Dermis blood vessel endothelial cell (primary cell): ENCODE measurements around the gene OR10V1. TPM values are rescaled to one million over a fixed set of nuclear protein-coding genes. Genes with fewer than 3 reads are reported as not detected.
"Not testable (repeated sequence)": the region's sequence is repeated elsewhere in the genome, so short reads cannot be mapped to it uniquely, and the experiment has no call there.

ENCODE experiments used
- DNase-seq: peaks from one replicate; pipeline ENCODE4 v3.0.0; 2010
- total RNA-seq: library from RNA; depleted of rRNA; stranded (reverse); fragments of >200 nt; gene quantifications from 2 replicates; pipeline ENCODE4 v1.2.3, GENCODE V29; 2014

OR10V1 gene
- total RNA-seq, 1 donor from 2014 or later, result not detected

DNA sequence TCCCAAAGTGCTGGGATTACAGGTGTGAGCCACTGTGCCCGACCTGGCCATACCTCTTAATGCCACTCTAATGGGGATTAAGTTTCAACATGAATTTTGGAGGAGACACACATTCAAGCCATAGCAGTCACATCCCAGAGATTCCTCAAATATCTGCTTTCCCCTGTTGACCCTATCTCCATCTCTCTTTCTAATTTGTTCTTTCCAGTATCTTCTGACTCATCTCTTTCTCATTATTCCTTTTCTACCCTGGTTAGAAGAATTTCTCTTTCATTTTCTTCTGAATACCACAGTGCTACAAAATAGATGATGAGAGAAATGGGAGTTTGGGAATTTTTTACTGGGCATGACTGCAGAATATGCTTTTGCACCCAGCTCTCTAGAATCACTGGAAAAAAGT is 5.1 kb downstream of the OR10V1 start:
- DNase-seq, result no peak

DNA sequence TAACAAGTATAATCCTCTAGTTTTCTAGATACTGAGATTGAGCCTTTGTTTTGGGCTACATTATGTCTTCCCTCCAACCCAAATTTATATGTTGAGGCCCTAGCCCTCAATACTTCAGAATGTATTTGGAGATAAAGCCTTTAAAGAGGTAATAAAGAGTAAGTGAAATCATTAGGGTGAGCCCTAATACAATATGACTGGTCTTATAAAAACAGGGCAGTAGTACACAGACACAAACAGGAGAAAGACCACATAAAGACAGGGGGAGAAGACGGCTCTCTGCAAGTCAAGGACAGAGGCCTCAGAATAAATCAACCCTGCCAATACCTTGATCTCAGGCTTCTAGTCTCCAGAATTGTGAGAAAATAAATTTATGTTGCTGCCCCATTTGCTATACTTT is 6.3 kb downstream of the OR10V1 start:
- DNase-seq, result no peak

DNA sequence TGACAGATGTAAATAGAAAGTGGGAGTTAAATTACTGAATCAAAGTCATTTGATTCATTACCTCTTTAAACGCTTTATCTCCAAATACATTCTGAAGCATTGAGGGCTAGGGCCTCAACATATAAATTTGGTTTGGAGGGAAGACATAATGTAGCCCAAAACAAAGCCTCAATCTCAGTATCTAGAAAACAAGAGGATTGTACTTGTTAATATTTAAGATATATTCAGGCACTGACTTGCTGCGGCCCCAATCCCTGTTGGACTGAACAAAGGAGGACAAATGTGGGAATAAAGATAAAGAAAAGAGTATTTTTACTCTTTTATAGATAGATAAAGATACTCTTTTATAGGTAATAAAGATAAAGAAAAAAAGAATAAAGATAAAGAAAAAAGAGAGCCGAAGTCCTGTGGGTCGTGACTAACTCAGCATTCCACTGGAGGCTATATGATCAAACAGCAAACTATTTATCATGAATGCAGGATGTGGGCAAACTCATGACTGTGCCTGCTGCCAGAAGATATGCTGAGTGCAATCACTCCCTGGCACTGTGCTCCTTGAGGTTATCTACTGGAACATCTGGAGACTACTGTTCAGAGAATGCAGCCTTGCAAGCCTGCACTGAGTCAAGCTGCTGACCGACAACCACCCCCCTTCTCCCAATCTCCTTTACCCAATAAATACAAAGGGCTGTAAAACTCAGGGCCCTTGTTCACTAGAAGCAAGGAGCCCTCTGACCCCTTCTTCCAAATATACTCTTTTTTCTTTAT is 6.9 kb downstream of the OR10V1 start:
- DNase-seq, result peak; percentile 78

DNA sequence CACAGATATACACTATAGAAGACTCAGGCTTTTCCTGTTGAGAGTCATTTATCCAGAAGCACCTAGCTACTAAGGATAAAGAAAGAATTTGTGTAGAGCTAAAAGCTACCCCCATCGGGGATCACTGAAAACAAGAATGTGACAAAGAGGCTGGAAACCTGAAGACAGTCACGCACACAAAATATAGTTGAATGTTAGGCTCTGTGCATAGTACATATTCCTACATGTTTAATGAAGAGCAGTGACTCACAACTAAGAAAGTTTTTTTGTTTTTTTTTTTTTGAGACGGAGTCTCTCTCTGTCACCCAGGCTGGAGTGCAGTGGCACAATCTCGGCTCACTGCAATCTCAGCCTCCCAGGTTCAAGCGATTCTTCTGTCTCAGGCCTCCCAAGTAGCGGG is 8.4 kb downstream of the OR10V1 start:
- DNase-seq, result no peak

DNA sequence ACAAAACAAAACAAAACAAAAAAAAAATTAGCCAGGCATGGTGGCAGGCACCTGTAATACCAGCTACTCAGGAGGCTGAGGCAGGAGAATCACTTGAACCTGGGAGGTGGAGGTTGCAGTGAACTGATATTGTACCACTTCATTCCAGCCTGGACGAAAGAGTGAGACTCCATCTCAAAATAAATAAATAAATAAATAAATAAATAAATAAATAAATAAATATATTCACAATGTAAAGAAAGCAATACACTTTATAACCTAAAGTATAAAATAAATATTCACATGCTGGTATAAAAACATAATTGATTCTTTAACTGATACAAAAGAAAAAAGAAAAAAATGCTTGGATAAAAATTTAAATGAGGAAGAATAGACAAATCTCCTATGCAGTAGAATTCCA is 10.1 kb downstream of the OR10V1 start:
- not testable (repeated sequence) for DNase-seq

DNA sequence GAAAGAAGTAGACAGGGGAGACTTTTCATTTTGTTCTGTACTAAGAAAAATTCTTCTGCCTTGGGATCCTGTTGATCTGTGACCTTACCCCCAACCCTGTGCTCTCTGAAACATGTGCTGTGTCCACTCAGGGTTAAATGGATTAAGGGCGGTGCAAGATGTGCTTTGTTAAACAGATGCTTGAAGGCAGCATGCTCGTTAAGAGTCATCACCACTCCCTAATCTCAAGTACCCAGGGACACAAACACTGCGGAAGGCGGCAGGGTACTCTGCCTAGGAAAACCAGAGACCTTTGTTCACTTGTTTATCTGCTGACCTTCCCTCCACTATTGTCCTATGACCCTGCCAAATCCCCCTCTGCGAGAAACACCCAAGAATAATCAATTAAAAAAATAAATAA is 13.5 kb downstream of the OR10V1 start:
- DNase-seq, result not testable (repeated sequence)

DNA sequence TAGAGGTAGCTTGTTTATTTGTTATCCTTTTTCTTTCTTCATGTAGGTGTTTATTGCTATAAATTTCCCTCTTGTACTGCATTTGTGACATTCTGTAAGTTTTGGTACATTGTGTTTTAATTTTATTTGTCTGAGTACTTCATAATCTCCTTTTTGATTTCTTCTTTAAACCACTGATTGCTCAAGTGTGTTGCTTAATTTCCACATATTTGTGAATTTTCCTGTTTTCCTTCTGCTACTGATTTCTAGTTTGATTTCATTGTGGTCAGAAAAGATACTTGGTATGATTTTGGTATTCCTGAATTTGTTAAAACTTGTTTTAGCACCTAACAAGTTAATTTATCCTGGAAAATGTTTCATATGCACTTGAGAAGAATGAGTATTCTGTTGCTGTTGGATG is 15.1 kb downstream of the OR10V1 start:
- no peak for DNase-seq

DNA sequence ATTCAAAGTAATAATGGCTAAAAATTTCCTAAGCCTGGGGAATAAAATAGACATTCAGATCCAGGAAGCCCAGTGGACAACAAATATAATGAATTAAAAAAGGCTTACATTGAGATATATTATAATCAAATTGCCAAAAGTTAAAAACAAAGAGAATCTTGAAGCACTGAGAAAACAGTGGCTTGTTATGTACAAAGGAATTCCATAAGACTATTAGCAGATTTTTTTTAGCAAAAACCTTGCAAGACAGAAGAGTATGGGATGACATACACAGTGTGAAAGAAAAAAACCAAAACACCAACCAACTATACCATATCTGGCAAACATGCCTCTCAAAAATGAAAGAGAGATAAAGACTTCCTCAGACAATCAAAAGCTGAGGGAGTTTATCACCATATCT is 20.7 kb downstream of the OR10V1 start:
- DNase-seq, result no peak

DNA sequence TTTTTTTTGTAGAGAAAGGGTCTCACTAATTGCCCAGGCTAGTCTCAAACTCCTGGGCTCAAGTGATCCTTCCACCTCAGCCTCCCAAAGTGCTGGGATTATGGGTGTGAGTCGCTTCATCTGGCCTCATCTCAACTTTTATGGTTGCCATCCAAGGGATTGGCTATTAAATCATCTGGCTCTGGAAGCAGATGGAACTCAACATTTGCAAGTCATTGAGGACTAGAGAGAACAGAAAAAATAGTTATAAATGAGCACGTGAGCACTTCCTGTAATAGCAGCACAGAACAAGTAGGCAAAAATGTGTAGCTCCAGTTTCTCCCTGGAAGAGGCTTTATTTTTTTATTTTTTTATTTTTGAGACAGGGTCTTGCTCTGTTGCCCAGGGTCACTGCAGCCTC is 22.5 kb downstream of the OR10V1 start:
- no peak for DNase-seq

DNA sequence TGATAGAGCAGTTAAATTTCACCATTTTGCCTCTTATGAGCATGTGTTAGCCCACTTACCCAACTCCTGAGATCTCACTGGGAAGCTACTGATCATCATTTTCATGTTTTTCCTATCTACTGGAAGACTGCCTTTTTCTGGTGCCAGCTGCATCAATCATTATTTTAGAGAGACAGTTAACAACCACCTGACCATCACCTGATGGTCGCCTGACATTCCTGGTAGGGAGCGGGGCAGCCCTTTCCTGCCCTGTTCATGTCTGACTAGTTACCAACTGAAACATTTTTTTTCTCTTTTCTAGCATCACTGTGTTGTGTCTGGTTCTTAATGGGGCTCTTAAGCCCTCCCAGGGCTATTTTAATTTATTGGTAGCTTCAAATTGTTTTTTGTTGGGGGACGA is 24.6 kb downstream of the OR10V1 start:
- no peak for DNase-seq

DNA sequence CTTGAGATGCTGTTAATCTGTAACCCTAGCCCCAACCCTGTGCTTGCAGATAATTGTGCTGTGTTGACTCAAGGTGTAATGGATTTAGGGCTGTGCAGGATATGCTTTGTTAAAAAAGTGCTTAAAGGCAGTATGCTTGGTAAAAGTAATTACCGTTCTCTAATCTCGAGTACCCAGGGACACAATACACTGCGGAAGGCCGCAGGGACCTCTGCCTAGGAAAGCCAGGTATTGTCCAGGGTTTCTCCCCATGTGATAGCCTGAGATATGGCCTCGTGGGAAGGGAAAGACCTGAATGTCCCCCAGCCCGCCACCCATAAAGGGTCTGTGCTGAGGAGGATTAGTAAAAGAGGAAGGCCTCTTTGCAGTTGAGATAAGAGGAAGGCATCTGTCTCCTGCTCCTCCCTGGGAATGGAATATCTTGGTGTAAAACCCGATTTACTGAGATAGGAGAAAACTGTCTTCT is 32.4 kb downstream of the OR10V1 start:
- DNase-seq, result not testable (repeated sequence)

DNA sequence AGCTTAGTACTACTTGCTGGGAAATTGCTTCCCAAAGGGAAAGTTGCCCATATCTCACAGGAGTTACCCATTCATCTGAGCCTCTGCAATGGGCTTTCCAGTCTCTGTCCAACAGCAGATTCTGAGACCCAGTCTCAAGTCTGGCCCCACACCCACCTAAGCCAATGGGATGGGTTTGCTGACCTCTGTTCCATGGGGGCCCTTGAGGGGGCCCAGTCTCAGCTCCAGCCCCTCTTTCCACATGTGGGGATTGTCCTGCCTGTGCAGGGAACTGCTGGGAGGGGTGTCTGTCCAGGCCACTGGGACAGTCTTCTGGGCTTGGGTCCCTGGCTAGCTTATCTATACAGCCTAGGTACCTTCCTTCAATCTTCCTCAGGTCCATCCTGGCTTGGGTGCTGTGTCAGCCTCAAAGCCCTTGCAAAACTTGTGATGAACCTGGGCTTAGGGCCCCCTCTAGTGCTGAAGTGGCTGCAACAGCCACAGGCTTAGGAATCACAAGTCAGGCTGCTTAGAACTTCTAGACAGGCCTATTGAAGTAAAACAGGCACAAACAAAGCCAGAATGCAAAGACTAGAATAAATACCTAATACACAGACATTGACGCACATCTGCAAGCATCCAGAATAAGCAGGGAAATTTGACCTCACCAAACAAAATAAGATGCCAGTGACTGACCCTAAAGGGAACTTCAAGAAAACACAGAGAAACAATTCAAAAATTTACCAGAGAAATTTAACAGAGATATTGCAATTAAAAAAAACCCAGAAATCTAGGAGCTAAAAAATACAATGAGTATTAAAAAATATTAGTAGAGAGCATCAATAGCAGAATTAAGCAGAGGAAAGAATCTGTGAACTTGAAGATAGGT is 33.1 kb downstream of the OR10V1 start:
- DNase-seq, result peak; percentile 86

DNA sequence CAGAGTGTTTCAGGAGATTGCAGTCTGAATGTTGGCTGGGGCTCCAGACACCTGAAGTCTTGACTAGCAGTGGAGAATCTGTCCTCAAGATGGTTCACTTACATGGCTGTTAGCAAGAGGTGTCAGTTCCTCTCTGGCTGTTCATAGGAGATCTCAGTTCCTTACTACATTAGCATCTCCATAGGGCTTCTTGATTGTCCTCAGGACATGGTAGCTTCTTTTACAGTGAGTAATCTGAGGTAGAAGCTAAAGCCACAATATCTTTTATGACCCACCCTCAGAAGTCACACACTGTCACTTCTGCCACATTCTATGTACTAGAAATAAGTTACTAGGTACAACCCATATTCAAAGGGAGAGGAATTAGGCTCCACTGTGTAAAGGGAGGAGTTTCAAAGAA is 34.3 kb downstream of the OR10V1 start:
- no peak for DNase-seq

DNA sequence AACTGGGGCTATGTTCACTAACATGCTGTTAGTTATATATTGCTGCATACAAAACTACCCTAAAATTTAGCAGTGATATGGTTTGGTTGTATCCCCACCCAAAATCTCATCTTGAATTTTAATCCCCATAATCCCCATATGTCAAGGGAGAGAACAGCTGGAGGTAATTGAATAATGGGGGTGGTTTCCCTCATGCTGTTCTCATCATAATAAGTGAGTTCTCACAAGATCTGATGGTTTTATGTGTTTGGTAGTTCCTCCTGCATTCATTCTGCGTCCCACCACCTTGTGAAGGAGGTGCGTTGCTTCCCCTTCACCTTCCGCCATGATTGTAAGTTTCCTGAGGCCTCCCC is 34.9 kb downstream of the OR10V1 start:
- no peak for DNase-seq

DNA sequence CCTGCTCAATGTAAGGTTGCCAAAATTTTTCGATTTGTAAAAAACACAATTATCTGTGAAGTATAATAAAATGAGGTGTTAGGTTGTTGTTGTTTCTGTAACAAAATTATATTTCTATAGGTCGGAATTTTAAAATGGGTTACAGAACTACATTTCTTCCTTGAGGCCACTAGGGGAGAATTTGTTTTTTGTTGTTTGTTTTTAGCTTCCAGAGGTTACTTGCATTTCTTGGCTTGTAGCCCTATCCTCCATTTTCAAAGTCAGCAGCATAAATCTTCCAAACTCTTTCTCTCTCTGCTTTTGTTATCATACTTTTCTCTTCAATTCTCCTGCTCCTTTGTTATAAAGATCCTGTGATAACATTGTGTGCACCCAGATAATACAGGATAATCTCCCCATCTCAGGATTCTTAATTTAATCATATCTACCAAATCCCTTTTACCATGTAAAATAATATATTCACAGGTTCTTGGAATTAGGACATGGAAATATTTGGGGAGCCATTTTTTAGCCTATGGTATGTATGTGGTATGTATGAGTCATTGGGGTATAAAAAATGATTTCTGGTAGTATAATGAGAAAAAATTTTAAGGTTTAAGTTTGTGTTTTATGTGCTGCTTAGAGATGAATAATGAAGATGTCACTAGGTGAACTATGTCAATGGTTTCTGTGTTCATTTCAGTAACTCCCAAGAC is 35.4 kb downstream of the OR10V1 start:
- DNase-seq, result no peak

DNA sequence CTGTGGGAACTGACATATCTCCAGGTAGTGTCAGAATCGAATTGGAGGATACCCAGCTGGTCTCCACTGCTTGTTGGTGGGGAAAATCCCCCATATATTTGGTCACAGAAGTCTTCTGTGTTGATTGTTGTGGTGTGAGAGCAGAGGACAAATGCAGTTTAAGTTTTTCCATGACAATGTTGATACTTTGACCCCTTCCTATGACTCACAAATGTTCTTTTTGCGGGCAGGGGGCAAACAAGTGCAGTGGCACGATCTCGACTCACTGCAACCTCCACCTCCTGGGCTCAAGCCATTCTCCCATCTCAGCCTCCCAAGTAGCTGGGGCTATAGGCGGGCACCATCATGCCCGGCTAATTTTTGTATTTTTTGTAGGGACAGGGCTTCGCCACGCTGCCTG is 37.4 kb downstream of the OR10V1 start:
- DNase-seq, result no peak

DNA sequence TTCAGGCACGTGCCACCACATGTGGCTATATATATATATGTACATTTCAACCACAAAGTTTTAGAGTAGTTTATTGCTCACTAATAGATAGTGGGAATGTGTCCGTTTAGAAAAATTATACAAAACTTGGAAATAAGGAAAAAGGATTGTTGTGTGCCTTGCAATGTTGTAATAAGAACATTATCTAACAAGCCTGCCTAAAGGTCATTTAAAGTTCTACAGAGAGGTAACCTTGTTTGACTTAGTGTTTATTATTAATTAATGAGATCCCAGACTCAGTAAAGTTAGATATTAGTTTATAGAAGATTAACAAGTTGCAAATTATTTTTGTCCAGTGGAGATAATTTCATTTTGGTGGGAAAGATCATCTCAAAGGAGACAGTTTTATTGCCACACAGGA is 39.4 kb downstream of the OR10V1 start:
- no peak for DNase-seq

DNA sequence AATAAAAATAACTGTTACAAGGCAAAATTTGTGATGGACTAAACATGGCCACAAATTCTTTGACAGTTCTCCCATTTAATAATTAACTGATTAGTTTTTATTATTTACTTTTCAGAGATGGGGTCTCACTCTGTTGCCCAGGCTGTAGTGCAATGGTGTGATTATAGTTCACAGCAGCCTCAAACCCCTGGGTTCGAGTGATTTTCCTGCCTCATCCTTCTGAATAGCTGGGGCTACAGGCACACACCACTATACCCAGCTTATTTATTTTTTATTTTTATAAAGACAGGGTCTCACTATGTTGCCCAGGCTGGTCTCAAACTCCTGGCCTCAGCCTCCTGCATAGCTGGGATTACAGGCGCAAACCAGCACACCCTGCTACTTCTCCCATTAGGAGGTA is 40.4 kb downstream of the OR10V1 start:
- no peak for DNase-seq

DNA sequence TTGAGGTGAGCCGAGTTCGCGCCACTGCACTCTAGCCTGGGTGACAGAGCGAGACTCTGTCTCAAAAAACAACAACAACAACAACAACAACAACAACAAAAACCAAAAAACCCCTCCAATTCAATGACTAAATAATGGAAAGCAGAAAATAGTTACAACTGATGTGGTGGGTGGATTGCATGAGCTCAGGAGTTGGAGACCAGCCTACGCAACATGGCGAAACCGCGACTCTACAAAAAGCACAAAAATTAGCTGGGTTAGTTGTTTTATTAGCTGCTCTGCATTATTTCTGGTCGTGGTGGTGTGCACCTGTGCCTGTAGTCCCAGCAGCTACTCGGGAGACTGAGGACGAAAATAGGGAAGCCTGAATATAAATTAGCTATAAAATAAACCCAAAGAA is 42.2 kb downstream of the OR10V1 start:
- DNase-seq, result no peak

DNA sequence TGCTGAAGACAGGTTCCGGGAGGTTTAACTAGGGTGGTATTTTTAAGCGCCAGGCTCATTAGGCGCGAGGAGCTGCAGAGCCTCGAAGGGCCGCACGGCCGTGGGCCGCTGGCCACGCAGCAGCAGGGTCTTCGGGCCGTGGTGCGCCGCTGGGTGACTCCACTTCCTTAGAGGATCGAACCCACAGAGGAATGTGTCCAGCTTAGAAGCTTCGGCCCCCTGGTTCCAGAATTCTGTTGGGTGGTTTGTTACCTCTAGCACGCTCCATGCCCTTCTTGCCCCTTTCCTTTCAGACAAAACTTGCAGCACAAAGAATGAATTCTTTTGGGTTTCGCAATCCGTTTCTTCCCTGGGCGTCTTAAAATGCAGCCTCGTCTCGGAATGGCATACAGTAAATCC is 44.0 kb downstream of the OR10V1 start:
- no peak for DNase-seq

DNA sequence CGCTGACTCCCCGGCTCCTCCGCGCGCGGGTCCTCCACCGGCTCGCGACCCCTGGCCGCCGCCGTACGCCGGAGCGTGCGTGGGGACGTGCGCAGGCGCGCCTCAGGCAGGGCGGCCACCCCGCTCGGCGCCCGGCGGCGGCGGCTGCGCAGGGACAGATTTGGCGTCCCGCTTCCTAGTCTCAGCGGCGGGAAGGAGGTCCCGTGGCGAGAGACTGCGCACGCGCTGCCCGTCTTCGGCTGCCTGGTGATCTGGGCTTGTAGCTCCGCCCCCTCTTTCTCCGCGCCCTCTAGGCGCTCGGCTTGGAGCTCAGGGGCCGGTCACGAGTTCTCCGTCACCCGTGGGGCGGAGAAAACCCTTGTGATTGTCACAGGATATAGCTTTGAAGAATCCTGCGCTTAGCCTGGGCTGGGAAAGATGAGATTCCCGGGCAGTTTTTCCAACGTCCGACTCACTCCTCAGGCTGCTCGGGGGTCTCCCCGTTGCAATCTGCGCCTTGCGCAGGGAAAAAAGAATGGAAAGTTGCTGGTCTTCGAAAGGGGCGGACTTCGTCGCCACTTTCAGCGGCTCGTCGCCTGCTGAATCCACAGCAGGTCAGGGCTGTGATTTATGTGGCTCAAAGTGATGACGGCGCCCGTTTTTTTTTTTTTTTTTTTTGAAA is 44.6 kb downstream of the OR10V1 start, which contains the start of gene PATL1:
TSS of gene PATL1 (minus strand) at position 88 of the 661 bp plus-strand sequence. CDS start 142 bp downstream, outside the sequence.
- peak; percentile 99 for DNase-seq

DNA sequence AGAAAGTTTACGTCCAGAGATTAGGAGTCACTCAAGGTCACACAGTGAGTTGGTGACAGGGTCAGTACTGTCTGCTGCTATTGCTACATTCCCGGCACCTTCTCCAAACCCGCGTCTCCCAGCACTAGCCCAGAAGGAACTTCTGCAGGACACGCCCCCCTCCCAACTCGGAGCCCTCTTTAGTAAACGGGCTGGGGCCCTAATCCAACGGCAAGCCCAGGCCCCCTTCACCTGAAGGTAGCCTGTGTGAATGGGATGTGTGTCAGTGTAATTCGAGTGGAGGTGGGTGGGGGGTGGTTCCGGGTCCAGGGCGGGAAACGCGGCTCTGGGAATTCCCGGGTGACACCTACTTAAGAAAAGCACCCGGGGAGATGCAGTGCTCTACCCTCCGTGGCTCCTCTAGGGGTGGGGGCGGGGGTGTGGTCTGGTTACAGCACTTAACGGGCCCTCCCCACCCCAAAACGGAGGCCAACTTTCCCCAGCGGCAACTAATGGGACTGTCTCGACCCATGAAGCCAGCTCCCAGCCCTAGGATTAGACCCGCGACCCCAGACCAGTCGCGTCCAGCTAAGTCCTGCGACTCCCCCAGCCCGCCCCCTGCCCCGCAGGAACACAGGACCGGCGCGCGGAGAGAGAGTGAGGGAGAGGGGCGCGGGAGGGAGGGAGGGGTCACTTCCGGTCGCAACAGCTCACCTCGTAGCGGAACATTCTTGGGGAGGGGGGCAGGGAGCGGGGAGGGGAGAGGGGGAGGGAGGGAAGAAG is 45.3 kb downstream of the OR10V1 start:
- peak; percentile 48 for DNase-seq
